Stimulated activated CD8-positive, alpha-beta memory T cell treated with anti-CD3 and anti-CD28 coated beads, Interleukin-7, amount 100 ng/mL, for 1 hour (primary cell): ENCODE results near the gene TTC14.

Experiments used
- DNase-seq, 2 donors: peaks; one replicate each; pipeline ENCODE4 v3.0.0-alpha.2; 2020; ENCODE audit warnings: low read depth in 2 of 2

TTC14 gene

DNA sequence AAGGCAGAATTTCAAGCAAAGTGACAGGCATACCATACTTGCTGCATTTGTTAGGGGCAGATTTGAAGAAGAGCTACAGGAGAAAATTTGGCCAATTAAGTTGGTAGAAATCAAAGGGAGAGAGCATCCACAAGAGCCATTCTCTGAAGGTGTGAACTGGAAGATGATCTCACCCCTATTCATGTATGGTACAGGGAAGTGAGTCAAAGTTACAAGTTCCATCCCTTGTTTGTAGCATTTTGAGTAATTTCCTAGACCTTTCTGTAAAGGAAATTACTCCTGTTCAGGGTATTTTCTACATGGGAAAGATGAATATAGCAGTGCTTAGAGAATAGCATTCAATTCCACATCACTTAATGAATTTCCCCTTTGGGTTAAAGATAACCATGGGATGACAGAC is 28.4 kb downstream of the TTC14 start:
- no peak for DNase-seq

DNA sequence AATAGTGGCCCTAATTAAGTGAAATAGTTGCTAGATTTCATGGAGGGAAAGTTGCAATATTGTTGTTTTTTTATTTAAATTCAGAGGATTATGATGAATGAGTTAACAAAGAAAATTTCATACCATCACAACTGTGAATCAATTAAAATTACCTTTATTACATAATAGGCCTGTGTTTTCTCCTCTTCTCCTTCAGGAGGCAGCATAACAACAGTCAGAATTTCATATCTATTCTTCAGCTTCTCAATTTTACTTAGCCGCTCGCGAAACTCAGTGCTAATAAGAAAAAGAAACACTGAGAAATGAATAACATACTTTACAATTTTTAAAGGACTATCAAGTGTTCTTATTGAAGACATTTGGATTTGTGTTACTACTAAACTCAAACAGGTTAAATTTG is 29.4 kb downstream of the TTC14 start:
- DNase-seq, result no peak

DNA sequence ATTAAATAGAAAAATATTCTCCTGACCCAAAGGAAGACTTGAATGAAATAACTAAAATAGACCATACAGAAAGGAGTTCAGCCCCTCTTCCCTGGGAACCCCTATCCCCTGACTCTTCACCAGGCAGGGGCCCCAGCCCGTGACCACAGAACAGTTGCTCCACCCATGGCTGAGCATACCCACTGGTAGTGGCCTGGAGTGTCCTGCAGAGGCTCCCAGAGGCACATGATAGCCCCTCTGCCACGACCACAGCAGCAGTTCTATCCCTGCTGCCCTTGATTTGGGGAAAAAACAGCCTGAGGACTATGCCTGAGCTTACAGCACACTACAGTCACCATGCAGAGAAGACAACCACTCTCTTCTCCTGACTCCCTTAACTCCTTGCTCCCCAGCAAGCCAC is 31.8 kb downstream of the TTC14 start:
- no peak for DNase-seq

DNA sequence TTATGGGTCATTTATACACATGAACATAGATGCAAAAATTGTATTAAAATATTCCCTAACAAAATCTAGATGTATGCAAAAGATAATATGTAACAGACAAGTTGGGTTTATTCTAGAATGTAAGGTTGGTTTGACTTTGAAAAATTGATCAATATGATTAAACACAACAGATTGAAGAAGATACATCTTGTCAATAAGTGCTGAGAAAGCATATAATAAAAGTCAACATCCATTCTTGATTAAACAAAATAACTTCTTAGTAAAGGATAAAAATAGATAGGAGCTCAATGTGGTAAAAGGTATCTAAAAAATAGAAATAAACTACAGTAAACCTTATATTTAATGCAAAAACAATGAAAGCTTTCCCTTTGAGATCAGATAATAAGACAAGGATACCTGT is 39.0 kb downstream of the TTC14 start:
- no peak for DNase-seq

- no peak for DNase-seq
These were observed 44.3 kb downstream of the TTC14 start for GRCh38 chr3:180646187-180646790.

DNA sequence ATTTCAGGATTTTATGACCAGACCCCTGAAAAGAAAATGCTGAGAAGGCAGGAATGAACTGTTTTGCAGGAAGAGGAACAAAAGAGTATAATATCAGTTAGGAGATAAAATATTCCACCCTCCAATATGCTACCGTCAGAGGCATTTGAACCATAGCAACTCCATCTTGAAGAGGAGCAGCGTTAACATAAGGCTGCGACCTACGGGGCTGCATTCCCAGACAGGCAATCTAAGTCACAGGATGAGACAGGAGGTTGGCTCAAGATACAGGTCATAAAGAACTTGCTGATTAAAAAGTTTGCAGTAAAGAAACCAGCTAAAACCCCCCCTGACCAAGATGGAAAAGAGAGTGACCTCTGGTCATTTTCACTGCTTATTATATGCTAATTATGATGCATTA is 54.4 kb downstream of the TTC14 start:
- DNase-seq, result no peak

DNA sequence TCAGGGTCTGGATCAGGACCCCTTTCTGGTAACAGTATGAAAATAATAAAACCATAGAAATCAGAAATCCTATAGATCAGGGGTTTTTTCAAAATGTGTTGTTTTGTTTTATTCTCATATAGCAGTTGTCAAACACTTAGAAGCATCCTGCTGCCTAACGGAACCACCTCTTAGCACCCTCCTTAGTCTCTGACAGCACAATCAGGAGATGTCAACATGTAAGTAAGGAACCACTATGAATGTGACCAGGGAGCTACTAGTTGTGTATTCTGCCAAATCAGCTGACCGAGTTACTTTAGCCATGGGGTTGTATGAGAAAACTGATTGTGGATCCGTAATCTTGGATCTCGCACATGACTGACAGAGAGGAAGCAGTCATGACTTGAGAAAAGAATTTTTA is 55.1 kb downstream of the TTC14 start:
- DNase-seq, result no peak
